ENCODE results near the gene NAA50. TPM values are rescaled to one million over a fixed set of nuclear protein-coding genes. Genes with fewer than 3 reads are reported as not detected.

Gene NAA50
- total and polyA plus RNA-seq, 2 of the 13 experiments (the other 11 are each of a cell fraction or from before 2014, with no cell fraction given) = 30.2 to 233 TPM

GRCh38 chr3:113744941-113745755 lies 901 bp downstream of the NAA50 start (continued):
- no peak for TF ChIP-seq PLSCR1 (CRISPR knock-in tag; IDR thresholded peaks at IDR 0.05; ENCODE audit: borderline replicate concordance)
- no peak; the same call in 1 of the 2 replicates for TF ChIP-seq ZNF34 (CRISPR knock-in tag; IDR thresholded peaks at IDR 0.05; ENCODE audit: borderline replicate concordance)
- 0 out of 2 replicates have a peak, but pooled peaks have one; percentile 4 for TF ChIP-seq WIZ (CRISPR knock-in tag; IDR thresholded peaks at IDR 0.05)
- TF ChIP-seq ZNF83 (CRISPR knock-in tag; IDR thresholded peaks at IDR 0.05; ENCODE audit: borderline replicate concordance) = no peak
- TF ChIP-seq ZNF878 (CRISPR knock-in tag; IDR thresholded peaks at IDR 0.05) = no peak
- TF ChIP-seq SPEN (CRISPR knock-in tag; IDR thresholded peaks at IDR 0.05; ENCODE audit: low read depth) = no peak
- TF ChIP-seq HMG20A (CRISPR knock-in tag; IDR thresholded peaks at IDR 0.05; ENCODE audit: borderline replicate concordance) = no peak
- no peak for TF ChIP-seq CAMTA2 (CRISPR knock-in tag; IDR thresholded peaks at IDR 0.05; ENCODE audit: borderline replicate concordance)
- no peak for TF ChIP-seq ELF1 (CRISPR knock-in tag; IDR thresholded peaks at IDR 0.05)
- TF ChIP-seq NFE2L1 (CRISPR knock-in tag; IDR thresholded peaks at IDR 0.05; ENCODE audit: borderline replicate concordance) = no peak
- TF ChIP-seq ZNF333 (CRISPR knock-in tag; IDR thresholded peaks at IDR 0.05; ENCODE audit: borderline replicate concordance) = no peak
- no peak for TF ChIP-seq KLF16 (CRISPR knock-in tag; IDR thresholded peaks at IDR 0.05)
- TF ChIP-seq AHR (CRISPR knock-in tag; IDR thresholded peaks at IDR 0.05) = no peak
- no peak for TF ChIP-seq ZBTB20 (CRISPR knock-in tag; IDR thresholded peaks at IDR 0.05; ENCODE audit: borderline replicate concordance, low read depth)
- TF ChIP-seq ELF4 (CRISPR knock-in tag; IDR thresholded peaks at IDR 0.05; ENCODE audit: borderline replicate concordance) = no peak
- TF ChIP-seq TBX2 (CRISPR knock-in tag; IDR thresholded peaks at IDR 0.05; ENCODE audit: borderline replicate concordance) = 0 out of 2 replicates have a peak, but pooled peaks have one; percentile 4
- TF ChIP-seq ZNF160 (CRISPR knock-in tag; IDR thresholded peaks at IDR 0.05) = no peak
- no peak for TF ChIP-seq ZNF768 (CRISPR knock-in tag; IDR thresholded peaks at IDR 0.05)
- TF ChIP-seq ZNF572 (CRISPR knock-in tag; IDR thresholded peaks at IDR 0.05) = no peak
- no peak for TF ChIP-seq GABPB1 (CRISPR knock-in tag; IDR thresholded peaks at IDR 0.05)
- TF ChIP-seq ZNF597 (CRISPR knock-in tag; IDR thresholded peaks at IDR 0.05) = no peak
- no peak for TF ChIP-seq MAFK (conservative IDR thresholded peaks at IDR 0.05 in 1 of 2, IDR thresholded peaks at IDR 0.05 in 1 of 2; ENCODE audit: low read length in 2 of 2)
- TF ChIP-seq MBD4 (IDR thresholded peaks at IDR 0.05; ENCODE audit: borderline replicate concordance, low read length) = no peak
- TF ChIP-seq FOXP4 (CRISPR knock-in tag; IDR thresholded peaks at IDR 0.05) = 0 out of 2 replicates have a peak, but pooled peaks have one; percentile 10
- no peak for TF ChIP-seq AKAP8 (CRISPR knock-in tag; IDR thresholded peaks at IDR 0.05)
- TF ChIP-seq ZNF782 (CRISPR knock-in tag; IDR thresholded peaks at IDR 0.05; ENCODE audit: borderline replicate concordance) = no peak
- TF ChIP-seq ZNF136 (CRISPR knock-in tag; IDR thresholded peaks at IDR 0.05; ENCODE audit: low read depth) = no peak

All from HepG2 (cell line).